H1 (cell line): Measurements from ENCODE around the gene SNAP25. TPM values are rescaled to one million over a fixed set of nuclear protein-coding genes. Genes with fewer than 3 reads are reported as not detected.

Source experiments
- CTCF ChIA-PET: fragments of 300-600 bp; sonication (Branson Sonifier 250); formaldehyde crosslinking; loops from one replicate; lab custom pipeline; 2021; ENCODE audit not compliant: partially characterized antibody; lab: Charles Lee
- POLR2A ChIA-PET: fragments of 300-600 bp; sonication (Branson Sonifier 250); formaldehyde crosslinking; loops from one replicate; lab custom pipeline; 2021; ENCODE audit warnings: inconsistent platforms; ENCODE audit not compliant: partially characterized antibody; lab: Charles Lee
- DNase-seq, 2 experiments: peaks; one replicate each; pipeline versions ENCODE4 v3.0.0 to v3.0.0-alpha.2; 2010 to 2022; ENCODE audit warnings: low spot score in 2 of 2, low read depth in 1 of 2, mixed read lengths in 1 of 2
- FAIRE-seq: peaks from 2 replicates; lab custom pipeline; 2011; peaks lifted over from hg19 to GRCh38; lab: Jason Lieb, UNC
- H2AFZ ChIP-seq: 2 replicates; pipeline ENCODE4 v1.8.1; 2012; ENCODE audit warnings: low read length, inconsistent platforms
- H2AK5ac ChIP-seq: 2 replicates; pipeline ENCODE4 v1.6.1; 2013; ENCODE audit warnings: low read depth, low read length
- H2BK120ac ChIP-seq: replicated peaks from 2 replicates; pipeline ENCODE3; 2013; ENCODE audit warnings: low read depth, low read length, inconsistent platforms
- H2BK12ac ChIP-seq: 2 replicates; pipeline ENCODE4 v1.6.1; 2013; ENCODE audit warnings: low read depth, low read length
- H2BK15ac ChIP-seq: 2 replicates; pipeline ENCODE4 v1.6.1; 2013; ENCODE audit warnings: low read length
- H2BK20ac ChIP-seq: 2 replicates; pipeline ENCODE4 v1.6.1; 2013; ENCODE audit warnings: low read length
- H2BK5ac ChIP-seq: 2 replicates; pipeline ENCODE4 v1.6.1; 2013; ENCODE audit warnings: low read depth, low read length
- H3K14ac ChIP-seq: 2 replicates; pipeline ENCODE4 v1.6.1; 2013; ENCODE audit warnings: inconsistent platforms; ENCODE audit not compliant: insufficient read length
- H3K18ac ChIP-seq: 2 replicates; pipeline ENCODE4 v1.6.1; 2013; ENCODE audit warnings: low read length; ENCODE audit errors: extremely low read depth
- H3K23ac ChIP-seq: 2 replicates; pipeline ENCODE4 v1.6.1; 2013; ENCODE audit warnings: inconsistent platforms; ENCODE audit not compliant: insufficient read length
- H3K23me2 ChIP-seq: 2 replicates; pipeline ENCODE4 v1.6.1; 2013; ENCODE audit warnings: low read depth, low read length
- H3K27ac ChIP-seq: 2 replicates; pipeline ENCODE4 v1.6.1; 2011; ENCODE audit warnings: low read depth, low read length, inconsistent platforms
- H3K27me3 ChIP-seq, 4 experiments: replicated peaks in 1 of 4; 1 replicate in 1 of 4; 2 replicates in 3 of 4; pipeline versions ENCODE4 v1.6.1 to v1.8.1; 2011 to 2013; ENCODE audit warnings: low read length in 3 of 4, mild to moderate bottlenecking in 3 of 4, inconsistent platforms in 2 of 4, mixed read lengths in 2 of 4, moderate library complexity in 1 of 4; ENCODE audit not compliant: control insufficient read depth in 3 of 4, insufficient read depth in 3 of 4; ENCODE audit errors: extremely low read depth in 1 of 4
- H3K36me3 ChIP-seq, 4 experiments: 2 replicates each; pipeline versions ENCODE4 v1.6.1 to v1.8.1; 2011 to 2013; ENCODE audit warnings: mild to moderate bottlenecking in 4 of 4, low read length in 3 of 4, moderate library complexity in 2 of 4, control low read depth in 1 of 4, inconsistent platforms in 1 of 4; ENCODE audit not compliant: insufficient read depth in 4 of 4, control insufficient read depth in 2 of 4
- H3K4ac ChIP-seq: replicated peaks from 2 replicates; pipeline ENCODE3; 2013; ENCODE audit warnings: low read length, low read depth, mixed read lengths, inconsistent platforms; ENCODE audit not compliant: insufficient read length
- H3K4me1 ChIP-seq, 4 experiments: replicated peaks in 1 of 4; 1 replicate in 1 of 4; 2 replicates in 3 of 4; pipeline versions ENCODE4 v1.6.1 to v1.8.1; 2011 to 2013; ENCODE audit warnings: low read length in 3 of 4, inconsistent platforms in 2 of 4, mixed read lengths in 1 of 4; ENCODE audit not compliant: insufficient read depth in 4 of 4, control insufficient read depth in 3 of 4
- H3K4me2 ChIP-seq, 2 experiments: 2 replicates each; pipeline versions ENCODE4 v1.6.1 to v1.8.1; 2011 to 2013; ENCODE audit warnings: low read depth in 2 of 2, low read length in 2 of 2, control low read depth in 1 of 2, inconsistent platforms in 1 of 2, mild to moderate bottlenecking in 1 of 2; ENCODE audit not compliant: insufficient read depth in 1 of 2
- H3K4me3 ChIP-seq, 4 experiments: fragments of 200-600, 300-600 bp in 1 of 4; sonication (generic), shearing (Covaris generic), sonication (Bioruptor Twin) in 1 of 4; 2 replicates each; pipeline versions ENCODE4 v1.5.1 to v1.8.1; 2011 to 2016; ENCODE audit warnings: low read length in 4 of 4, low read depth in 3 of 4, control low read depth in 2 of 4, inconsistent platforms in 2 of 4, mild to moderate bottlenecking in 2 of 4, mixed read lengths in 1 of 4, moderate library complexity in 1 of 4; ENCODE audit not compliant: insufficient read depth in 2 of 4; ENCODE audit errors: extremely low read depth in 1 of 4
- H3K56ac ChIP-seq: replicated peaks from 2 replicates; pipeline ENCODE3; 2013; ENCODE audit warnings: low read depth, mild to moderate bottlenecking, mixed read lengths, low read length, inconsistent platforms; ENCODE audit not compliant: insufficient read length
- H3K79me1 ChIP-seq: 2 replicates; pipeline ENCODE4 v1.6.1; 2013; ENCODE audit warnings: low read depth, low read length, control low read depth
- H3K79me2 ChIP-seq, 2 experiments: 2 replicates each; pipeline versions ENCODE4 v1.6.1 to v1.8.1; 2012 to 2013; ENCODE audit warnings: low read length in 2 of 2, mild to moderate bottlenecking in 2 of 2, inconsistent platforms in 1 of 2; ENCODE audit not compliant: insufficient read depth in 2 of 2, control insufficient read depth in 1 of 2
- H3K9ac ChIP-seq, 4 experiments: replicated peaks in 1 of 4; 1 replicate in 1 of 4; 2 replicates in 3 of 4; pipeline versions ENCODE4 v1.6.1 to v1.8.1; 2011 to 2013; ENCODE audit warnings: low read depth in 3 of 4, low read length in 3 of 4, control low read depth in 2 of 4, mild to moderate bottlenecking in 2 of 4, moderate library complexity in 2 of 4, inconsistent platforms in 1 of 4; ENCODE audit errors: extremely low read depth in 1 of 4
- H3K9me3 ChIP-seq, 2 experiments: 2 replicates each; pipeline versions ENCODE4 v1.6.1 to v1.8.1; 2012 to 2013; ENCODE audit warnings: mild to moderate bottlenecking in 2 of 2, moderate library complexity in 2 of 2, control low read depth in 1 of 2, inconsistent platforms in 1 of 2, low read depth in 1 of 2, low read length in 1 of 2, mixed read lengths in 1 of 2; ENCODE audit not compliant: insufficient read depth in 2 of 2
- H4K20me1 ChIP-seq, 2 experiments: replicated peaks in 1 of 2; 2 replicates each; pipeline versions ENCODE3 to v1.8.1; 2011 to 2013; ENCODE audit warnings: inconsistent platforms in 2 of 2, low read length in 2 of 2, mild to moderate bottlenecking in 1 of 2; ENCODE audit not compliant: insufficient read depth in 2 of 2, control insufficient read depth in 1 of 2
- H4K5ac ChIP-seq: 2 replicates; pipeline ENCODE4 v1.6.1; 2013; ENCODE audit warnings: low read length, low read depth, mixed read lengths, inconsistent platforms; ENCODE audit not compliant: insufficient read length
- H4K8ac ChIP-seq: 2 replicates; pipeline ENCODE4 v1.8.0; 2013; ENCODE audit warnings: mild to moderate bottlenecking, moderate library complexity, low read length, inconsistent platforms; ENCODE audit not compliant: insufficient read depth; ENCODE audit errors: extremely low read depth
- H4K91ac ChIP-seq: replicated peaks from 2 replicates; pipeline ENCODE3; 2013; ENCODE audit warnings: low read length, mixed read lengths, inconsistent platforms; ENCODE audit not compliant: insufficient read length
- HDAC2 ChIP-seq, 2 experiments: fragments of 300-600 bp in 1 of 2; sonication (generic) in 1 of 2; IDR thresholded peaks; 2 replicates each; pipeline ENCODE4 v1.6.1; 2011 to 2012; ENCODE audit warnings: low read depth in 2 of 2, low read length in 2 of 2, mild to moderate bottlenecking in 2 of 2, moderate library complexity in 2 of 2, borderline replicate concordance in 1 of 2, inconsistent platforms in 1 of 2
- POLR2AphosphoS5 ChIP-seq: IDR thresholded peaks from 2 replicates; pipeline ENCODE4 v1.6.1; 2011; ENCODE audit warnings: low read depth, low read length
- RFX5 ChIP-seq: IDR thresholded peaks from 2 replicates; pipeline ENCODE4 v1.6.1; 2011; ENCODE audit warnings: low read depth, low read length, improper control_type of control experiment, borderline replicate concordance
- RXRA ChIP-seq: IDR thresholded peaks from 2 replicates; pipeline ENCODE4 v1.6.1; 2011; ENCODE audit warnings: low read depth, mild to moderate bottlenecking, low read length, moderate library complexity; ENCODE audit not compliant: insufficient read depth
- SP2 ChIP-seq: IDR thresholded peaks from 2 replicates; pipeline ENCODE4 v1.6.1; 2012; ENCODE audit warnings: mild to moderate bottlenecking, low read length, inconsistent platforms
- SUZ12 ChIP-seq: fragments of 200-600 bp; sonication (generic); IDR thresholded peaks from 2 replicates; pipeline ENCODE4 v1.6.1; 2012; ENCODE audit warnings: mild to moderate bottlenecking, inconsistent platforms, low read length, moderate library complexity, mixed read lengths
- TAF1 ChIP-seq: IDR thresholded peaks from 2 replicates; pipeline ENCODE4 v1.6.1; 2011; ENCODE audit warnings: mild to moderate bottlenecking, low read depth, low read length
- WGBS, 2 experiments: shearing (Covaris generic) in 1 of 2; methylation state at CpG; one replicate each; pipeline versions ENCODE4 v1.1.6 to v1.1.7; 2013 to 2015; ENCODE audit warnings: low lambda C conversion rate in 2 of 2, mixed read lengths in 2 of 2, inconsistent platforms in 1 of 2, low coverage in 1 of 2, missing lambda C conversion rate in 1 of 2; ENCODE audit not compliant: insufficient replicate concordance in 2 of 2, insufficient coverage in 1 of 2, insufficient read length in 1 of 2; ENCODE audit errors: extremely low coverage in 1 of 2, missing lambda C conversion rate in 1 of 2; 5-methylcytosine and 5-hydroxymethylcytosine counted together
- polyA plus RNA-seq, 7 experiments: library from polyadenylated mRNA; depleted of rRNA in 3 of 7; stranded (reverse) in 5 of 7; unstranded in 2 of 7; fragments of >200 nt in 5 of 7; fragments of 200-250 nt in 2 of 7; gene quantifications; 1 replicate in 5 of 7; 2 replicates in 1 of 7; 4 replicates in 1 of 7; pipeline versions ENCODE4 v1.2.1 to v1.2.3, GENCODE V29; 2011 to 2013; ENCODE audit warnings: missing spikeins in 2 of 7, mixed read lengths in 2 of 7
- total RNA-seq: library from RNA; stranded (reverse); fragmentation: NEBNext Ultra II Directional; extraction: Animal tissue kit (Norgen Biotek cat#: 25700); gene quantifications from 2 replicates; pipeline ENCODE4 v1.2.1, GENCODE V29; 2021

The SNAP25 gene
- total and polyA plus RNA-seq, 2 of the 8 experiments (the other 6 are each of a cell fraction or from before 2014, with no cell fraction given) = 0.51 to 0.52 TPM

GRCh38 chr20:10170261-10170660 is 48.4 kb upstream of the SNAP25 start:
- POLR2A ChIA-PET = no interaction called here
- Histone ChIP-seq H2AK5ac (no peak overlapping the region), H3K4me3 (no peak overlapping the region)

More at GRCh38 chr20:10170261-10170660, 48.4 kb upstream of the SNAP25 start:
- Histone ChIP-seq H2BK12ac (no peak overlapping the region), H3K56ac (no peak overlapping the region), H2AFZ (no peak overlapping the region), H4K8ac (no peak overlapping the region), H3K9me3 (no peaks in the 10 kb centered on the region), H4K91ac (no peak overlapping the region), H3K36me3 (no peaks in the 10 kb centered on the region), H3K23ac (no peak overlapping the region), H2BK5ac (no peak overlapping the region), H3K9ac (no peak overlapping the region), H3K4ac (no peak overlapping the region), H3K23me2 (peaks cover 4% of the 10 kb centered on the region; the same call in 1 of the 2 replicates), H3K18ac (no peak overlapping the region), H3K79me1 (no peaks in the 10 kb centered on the region), H3K4me2 (no peak overlapping the region), H2BK20ac (no peak overlapping the region), H3K14ac (no peak overlapping the region), H2BK120ac (no peak overlapping the region), H2BK15ac (no peak overlapping the region), H3K4me1 (peaks cover 0 to 6% (median 2%) of the 10 kb centered on the region in 4 experiments; a peak in 4 of 7 replicates), H3K79me2 (no peaks in the 10 kb centered on the region), H3K27me3 (peaks cover 0 to 8% (median 6%) of the 10 kb centered on the region in 4 experiments; a peak in 3 of 7 replicates), H4K20me1 (no peaks in the 10 kb centered on the region), H4K5ac (no peak overlapping the region), H3K27ac (no peak overlapping the region)
- CTCF ChIA-PET = interaction anchor here (0.8 to 3.7 kb wide), 5 partner anchors 9 to 310 kb away, joined by 3 to 14 read pairs (median 3); no protein-coding TSS in a partner anchor
- DNase-seq (no peak), FAIRE-seq (no peak)
- WGBS, 2 experiments = 88% methylated on average over 2 of the region's 2 CpGs; no CpG with 5 or more reads in 1 of the 2 experiments
- TF ChIP-seq SP2 = no peak
- no peak for TF ChIP-seq HDAC2 (IDR thresholded peaks at IDR 0.05; ENCODE audit: borderline replicate concordance in 1 of 2, low read depth in 2 of 2, low read length in 2 of 2)
- TF ChIP-seq RXRA = no peak
- TF ChIP-seq TAF1 = no peak
- TF ChIP-seq RFX5 = no peak
- no peak for TF ChIP-seq POLR2AphosphoS5
- no peak for TF ChIP-seq SUZ12
